Jurkat, Clone E6-1 (cell line): ENCODE data around the gene DGCR8.

Source experiments
- DNase-seq: peaks from one replicate; pipeline ENCODE4 v3.0.0-alpha.2; 2011; ENCODE audit warnings: low read depth, low spot score
- H3K4me3 ChIP-seq: 2 replicates; pipeline ENCODE4 v1.5.1; 2011; ENCODE audit warnings: mild to moderate bottlenecking, low read length, control low read depth, moderate library complexity

The DGCR8 gene

DNA sequence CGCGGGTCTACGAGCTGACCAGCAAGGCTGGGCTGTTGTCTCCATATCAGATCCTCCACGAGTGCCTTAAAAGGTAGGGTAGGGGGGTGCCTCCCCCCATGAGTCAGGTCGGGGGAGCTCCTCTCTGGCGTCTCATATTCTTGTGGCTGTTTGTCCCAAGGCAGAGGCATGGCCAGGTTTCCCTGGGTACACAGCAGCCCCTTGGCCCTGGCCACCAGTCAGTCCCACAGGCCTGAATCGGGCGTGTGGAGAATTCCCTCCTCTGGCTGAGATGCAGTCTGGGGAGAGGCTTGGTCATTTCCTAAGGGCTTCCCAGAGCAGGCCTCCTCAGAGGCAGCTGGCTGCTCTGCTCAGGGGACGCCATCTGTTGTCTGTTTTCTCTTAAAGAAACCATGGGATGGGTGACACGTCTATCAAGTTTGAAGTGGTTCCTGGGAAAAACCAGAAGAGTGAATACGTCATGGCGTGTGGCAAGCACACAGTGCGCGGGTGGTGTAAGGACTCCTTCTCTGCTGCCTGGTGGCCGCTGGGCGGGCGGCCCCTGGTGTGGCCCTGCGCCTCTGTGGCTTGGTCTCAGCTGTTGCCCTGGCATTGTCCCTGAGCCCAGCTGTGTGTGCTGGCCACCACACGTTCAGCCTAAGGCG, 26.3 kb downstream of the DGCR8 start:
- H3K4me3 ChIP-seq = no peak overlapping the region
- no peak for DNase-seq

DNA sequence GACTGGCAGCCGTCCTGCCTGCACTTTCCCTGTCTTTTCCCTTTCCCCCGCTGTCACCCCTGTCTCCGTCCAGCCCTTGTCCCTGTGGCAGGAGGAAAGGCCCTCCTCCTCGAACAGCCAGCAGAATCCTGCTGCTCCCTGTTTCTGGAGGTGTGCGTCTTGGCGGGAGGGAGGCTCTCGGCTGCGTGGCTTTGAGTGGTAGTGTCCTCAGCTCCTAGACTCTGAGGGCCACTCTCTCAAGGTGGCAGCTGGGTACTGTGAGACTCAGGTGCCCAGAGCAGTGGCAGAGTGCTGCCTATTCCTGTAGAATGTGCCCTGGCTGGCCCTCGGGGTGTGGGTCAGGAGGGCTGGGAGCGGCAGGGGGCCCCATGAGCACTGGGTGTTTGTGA, 26.8 kb downstream of the DGCR8 start:
- no peak overlapping the region for H3K4me3 ChIP-seq
- no peak for DNase-seq

DNA sequence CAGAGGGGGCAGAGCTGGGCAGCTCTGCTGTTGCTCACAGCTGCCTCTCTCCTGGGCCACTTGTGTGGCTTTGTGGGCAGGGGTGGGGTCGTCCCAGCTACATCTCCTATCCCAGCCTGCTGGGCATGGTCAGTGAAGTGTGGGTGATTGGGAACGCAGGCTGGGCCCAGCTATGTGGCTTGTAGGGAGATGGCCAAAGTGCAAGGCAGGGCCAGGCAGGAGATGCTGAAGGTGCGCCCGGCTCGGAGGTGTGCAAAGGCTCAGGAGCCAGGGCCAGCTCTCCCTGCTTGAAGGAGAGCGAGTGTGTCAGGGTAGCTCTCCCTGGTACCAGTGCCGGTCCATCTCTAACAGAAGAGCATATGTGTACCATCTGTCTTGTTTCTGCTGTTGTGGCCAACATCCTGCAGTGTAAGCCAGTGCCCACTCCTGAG, 27.4 kb downstream of the DGCR8 start:
- no peak for DNase-seq
- H3K4me3 ChIP-seq = no peak overlapping the region

DNA sequence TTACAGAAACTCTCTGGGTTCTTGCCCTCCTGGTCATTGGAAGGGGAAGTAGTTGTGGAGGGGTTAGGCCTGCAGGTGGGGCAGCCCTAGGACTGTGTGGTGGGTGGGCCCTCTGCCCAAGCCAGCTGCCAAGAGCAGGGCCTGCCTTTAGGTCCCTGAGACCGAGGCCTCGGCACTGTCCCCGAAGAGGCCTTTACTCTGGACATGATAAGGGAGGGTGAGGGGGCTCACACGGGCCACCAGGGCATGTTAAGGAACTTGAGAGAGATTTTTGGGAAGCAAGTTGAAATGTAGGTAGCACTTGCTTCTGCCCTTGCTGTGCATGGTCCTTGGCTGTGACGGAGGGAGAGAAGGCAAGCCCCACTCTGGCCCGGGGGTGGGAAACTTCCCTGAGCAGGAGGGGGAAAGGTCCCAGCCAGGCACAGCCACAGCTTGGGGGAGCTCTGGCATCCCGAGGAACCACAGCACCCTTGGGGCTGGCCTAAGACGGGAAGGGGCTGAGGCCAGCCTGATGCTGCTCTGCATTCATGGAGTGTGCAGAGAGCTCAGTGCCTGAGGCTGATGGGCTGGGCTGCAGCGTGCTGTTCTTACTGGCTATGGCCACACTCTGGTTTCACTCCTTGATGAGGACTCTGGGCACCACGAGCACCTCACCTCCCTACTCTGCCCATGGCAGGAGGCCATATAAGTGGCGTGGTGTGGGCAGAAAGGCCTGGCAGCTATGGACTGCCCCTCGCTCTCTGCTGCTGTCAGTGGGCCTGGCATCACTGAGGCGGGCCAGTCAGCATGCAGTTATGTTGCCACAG, 28.1 kb downstream of the DGCR8 start:
- DNase-seq = no peak
- no peak overlapping the region for H3K4me3 ChIP-seq

DNA sequence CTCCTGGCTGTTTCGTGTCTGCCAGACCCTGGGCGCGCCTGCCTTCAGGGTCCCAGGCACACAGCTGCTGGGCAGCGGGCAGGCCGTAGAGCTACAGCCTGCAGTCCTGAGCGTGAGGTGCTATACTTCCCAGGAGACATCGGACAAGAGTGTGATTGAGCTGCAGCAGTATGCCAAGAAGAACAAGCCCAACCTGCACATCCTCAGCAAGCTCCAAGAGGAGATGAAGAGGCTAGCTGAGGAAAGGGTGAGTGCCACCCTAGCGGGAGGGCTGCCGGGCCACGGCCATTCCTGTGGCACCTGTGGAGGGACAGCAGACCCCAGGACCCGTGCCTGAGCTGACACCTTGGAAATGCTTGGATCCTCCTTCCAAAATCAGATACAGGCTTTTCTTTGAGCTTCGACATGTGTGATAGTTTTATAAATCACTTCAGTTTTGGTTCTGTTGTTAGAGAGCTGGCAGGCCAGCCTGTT, 28.8 kb downstream of the DGCR8 start:
- no peak for DNase-seq
- no peak overlapping the region for H3K4me3 ChIP-seq

DNA sequence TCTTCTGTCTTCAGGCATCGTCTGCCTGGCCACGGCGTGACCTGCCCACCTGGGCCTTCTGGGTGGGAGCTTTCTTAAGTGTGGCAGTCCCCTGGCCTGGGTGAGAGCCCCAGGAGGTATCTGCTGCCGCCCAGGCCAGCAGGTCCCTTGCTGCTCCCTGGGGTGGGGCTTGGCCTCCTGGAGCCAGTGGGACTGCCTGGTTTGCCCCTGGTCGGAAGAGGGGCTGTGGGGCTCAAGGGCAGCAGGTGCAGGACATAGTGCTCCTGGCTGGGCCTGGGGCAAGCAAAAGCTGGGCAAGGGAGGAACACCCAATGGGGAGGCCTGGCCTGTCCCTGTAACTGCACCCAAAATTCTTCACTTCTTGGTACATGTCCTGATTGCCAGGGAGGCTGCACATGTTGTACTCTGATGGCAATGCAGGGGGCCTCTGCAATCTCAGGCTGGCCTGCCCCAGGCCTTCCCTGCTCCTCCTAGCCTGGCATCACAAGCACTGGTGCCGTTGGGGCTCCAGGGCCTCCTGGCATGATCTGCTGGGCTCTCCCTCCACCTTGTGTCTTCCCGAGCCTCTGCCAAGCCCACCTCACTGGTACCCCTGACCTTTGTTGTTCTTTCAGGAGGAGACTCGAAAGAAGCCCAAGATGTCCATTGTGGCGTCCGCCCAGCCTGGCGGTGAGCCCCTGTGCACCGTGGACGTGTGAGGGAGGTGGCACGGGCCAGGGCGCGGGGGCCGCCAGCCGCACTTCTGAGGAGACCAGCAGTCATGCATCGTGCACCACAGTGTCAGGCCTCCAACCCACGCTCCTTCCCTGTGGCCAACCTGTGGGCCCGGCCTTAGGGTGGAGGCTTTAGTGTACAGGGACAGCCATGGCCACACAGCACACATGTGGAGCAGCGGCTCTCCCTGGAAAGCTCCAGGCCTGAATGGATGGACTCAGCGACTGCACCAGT, 29.6 kb downstream of the DGCR8 start:
- no peak for DNase-seq
- no peak overlapping the region for H3K4me3 ChIP-seq

DNA sequence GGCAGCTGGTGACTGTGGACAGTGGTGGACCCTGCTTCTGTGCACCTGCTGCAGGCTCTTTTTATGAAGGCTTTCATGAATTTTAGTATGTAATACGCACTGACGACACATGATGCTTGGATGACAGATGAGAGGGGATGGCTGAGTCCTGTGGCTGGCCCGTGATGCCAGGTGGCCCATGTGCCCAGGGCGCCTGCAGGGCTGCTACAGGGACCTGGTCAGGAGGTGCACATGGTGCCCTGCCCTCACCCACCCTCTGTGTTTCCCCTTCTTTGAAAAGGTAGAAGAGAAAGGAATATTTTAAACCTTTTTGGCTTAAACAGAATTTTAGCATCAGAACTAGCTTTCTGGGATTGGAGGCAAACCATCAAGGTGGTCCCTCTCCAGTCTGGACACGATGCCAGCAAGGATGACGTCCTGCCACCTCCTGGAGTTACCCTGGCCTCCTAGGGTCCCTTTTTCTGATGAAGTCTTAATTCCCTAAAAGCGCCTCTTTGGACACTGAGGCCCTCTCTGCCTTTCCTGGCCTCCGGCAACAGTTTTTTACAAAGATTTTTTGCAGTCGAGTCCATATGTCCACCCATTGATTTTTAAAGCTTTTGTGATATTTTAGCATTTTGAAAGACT, 30.4 kb downstream of the DGCR8 start:
- DNase-seq = no peak
- no peak overlapping the region for H3K4me3 ChIP-seq

DNA sequence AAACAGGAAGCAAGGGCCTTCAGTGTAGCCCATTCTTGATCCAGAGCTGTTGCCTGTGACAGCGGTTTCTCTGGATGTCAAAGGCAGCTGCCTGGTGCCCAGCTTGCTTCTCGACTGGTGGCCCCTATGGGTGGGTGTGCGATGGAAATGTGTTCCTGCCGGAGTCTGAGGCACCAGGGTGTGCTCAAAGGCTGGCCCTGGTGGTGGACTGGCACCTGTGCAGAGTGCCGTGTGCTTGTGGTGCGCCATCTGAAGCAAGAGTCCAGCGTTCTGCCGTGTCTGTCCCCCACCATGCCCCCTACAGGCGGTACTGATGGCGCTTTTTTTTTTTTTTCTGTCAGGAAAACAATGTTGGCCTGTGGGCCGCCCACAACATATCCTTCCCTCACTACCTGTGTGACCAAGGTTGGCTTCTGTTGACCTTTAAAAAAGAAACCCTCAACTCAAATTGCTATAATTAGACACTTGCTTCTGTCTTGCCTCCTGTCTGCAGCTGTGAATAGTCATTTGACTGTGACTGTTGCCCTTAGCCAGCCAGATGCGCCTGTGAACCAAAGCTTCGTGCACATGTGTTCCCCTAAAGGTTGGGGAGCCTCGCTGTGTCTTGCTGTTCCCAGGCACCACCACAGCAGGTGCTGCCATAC, 31.1 kb downstream of the DGCR8 start:
- H3K4me3 ChIP-seq = no peak overlapping the region
- peak; percentile 85 for DNase-seq

DNA sequence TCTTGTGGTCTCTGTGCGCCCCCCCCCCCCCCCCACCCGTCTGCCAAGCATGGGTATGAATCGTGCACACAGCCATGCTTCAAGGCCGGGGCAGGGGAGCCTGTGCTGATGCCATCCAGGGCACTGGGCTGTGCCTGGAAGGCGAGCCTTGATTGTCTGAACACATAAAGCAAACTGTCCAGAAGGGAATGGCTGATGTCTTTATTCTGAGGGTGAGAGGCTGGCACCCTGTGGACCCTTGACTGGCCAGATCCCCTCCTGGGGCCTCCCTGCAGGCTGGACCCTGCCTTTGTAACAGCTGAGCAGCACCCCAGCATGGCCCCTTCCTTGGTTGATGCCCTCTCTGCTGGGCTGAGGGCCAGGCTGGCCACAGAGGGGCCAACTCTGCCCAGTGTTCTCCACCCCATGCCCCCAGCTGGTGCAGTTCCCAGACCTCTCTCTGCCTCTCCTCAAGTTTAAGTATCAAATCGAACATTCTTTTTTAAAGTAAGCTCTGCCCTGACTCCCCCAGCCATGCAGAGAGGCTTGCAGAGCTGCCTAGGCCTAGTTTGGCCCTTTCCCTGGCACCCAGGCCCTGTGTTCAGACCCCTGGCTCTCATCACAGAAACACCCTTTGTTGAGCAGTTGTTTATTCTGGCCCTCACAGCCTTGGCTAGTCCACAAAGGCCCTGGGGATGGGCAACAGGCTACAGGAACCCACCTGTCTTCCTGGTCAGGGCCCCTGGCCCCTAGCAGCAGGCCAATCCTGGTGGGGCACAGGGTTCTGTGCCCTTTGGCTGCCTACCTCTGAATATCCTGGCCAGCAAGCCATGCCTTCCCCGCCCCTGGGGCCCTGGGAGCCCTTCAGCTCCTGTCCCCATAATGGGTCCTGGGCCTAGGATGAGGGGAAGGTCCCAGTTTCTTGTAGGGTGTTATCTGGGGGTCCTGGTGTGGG, 31.9 kb downstream of the DGCR8 start:
- no peak overlapping the region for H3K4me3 ChIP-seq
- no peak for DNase-seq

DNA sequence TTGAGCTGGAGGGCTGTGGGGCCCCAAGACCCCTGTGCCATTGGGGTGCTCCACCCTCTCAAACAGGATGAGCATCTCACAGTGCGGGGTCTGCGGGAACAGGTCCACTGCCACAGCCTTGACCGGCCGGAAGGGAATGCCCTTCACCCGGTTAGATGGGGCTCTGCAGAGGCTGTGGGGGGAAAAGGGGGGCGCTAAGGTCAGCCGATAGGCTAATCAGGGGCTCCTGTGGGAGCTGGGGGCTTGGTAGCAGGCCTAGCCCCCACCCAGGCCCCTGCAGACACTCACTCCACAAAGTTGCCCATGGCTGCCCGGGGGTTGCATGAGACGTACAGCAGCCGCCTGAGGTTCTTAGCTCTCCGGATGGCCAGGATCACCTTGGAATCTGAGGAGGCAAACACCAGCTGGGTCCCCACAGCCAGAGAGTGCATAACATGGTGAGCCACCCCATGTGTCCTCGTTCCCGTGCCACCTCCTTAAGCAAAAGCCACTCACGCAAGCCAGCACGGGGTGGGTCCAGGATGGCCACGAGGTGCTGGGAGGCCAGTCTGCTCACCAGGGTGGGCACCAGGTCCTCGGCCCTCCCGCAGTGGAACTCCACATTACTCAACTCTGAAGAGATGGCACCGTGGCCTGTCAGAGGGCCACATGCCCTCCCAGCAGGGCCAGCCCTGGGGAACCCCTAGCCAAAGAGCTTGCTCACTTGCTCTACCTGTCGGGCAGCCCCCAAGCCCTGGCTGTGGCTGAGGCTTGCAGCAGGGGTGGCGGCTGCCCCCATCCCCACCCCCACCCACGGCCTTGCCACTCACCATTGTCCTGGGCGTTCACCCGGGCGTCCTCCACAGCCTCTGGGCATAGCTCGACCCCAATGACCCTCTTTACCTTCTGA, 32.8 kb downstream of the DGCR8 start:
- DNase-seq = no peak
- H3K4me3 ChIP-seq = no peak overlapping the region

DNA sequence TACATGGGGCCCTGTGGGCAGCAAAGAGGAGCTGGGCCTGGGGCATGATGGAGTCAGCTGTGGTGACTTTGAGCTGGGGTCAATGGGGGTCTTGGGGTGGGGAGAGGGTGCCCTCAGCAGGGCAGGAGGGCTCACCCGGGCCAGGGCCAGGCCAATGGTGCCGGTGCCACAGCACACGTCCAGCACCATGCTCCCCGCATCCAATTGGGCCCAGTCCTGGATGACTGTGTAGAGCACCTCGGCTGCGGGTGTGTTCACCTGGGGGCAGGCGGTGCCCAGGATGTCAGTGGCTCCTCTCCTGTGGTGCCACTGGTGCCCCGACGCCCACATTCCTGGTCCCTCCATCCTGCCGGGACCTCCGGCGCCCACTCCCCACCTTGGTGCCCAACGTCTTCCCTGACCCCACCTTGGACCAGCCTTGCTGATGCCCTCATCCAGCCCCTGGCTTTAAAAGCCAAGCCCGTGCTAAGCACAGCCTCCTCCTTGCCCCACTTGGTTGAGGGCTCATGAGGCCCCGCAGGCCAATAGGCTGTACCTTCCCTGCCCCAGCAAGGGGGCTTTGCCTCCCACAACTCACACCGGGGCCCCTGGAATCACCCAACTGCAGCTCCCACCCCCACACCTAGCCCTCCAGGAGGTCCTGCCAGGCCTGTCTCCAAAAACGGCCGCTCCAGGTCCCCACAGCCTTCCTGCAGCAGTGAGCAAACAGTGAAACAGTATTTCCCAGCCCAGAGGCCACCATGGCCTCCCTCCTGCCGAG, 33.7 kb downstream of the DGCR8 start:
- H3K4me3 ChIP-seq = no peak overlapping the region
- DNase-seq = no peak

DNA sequence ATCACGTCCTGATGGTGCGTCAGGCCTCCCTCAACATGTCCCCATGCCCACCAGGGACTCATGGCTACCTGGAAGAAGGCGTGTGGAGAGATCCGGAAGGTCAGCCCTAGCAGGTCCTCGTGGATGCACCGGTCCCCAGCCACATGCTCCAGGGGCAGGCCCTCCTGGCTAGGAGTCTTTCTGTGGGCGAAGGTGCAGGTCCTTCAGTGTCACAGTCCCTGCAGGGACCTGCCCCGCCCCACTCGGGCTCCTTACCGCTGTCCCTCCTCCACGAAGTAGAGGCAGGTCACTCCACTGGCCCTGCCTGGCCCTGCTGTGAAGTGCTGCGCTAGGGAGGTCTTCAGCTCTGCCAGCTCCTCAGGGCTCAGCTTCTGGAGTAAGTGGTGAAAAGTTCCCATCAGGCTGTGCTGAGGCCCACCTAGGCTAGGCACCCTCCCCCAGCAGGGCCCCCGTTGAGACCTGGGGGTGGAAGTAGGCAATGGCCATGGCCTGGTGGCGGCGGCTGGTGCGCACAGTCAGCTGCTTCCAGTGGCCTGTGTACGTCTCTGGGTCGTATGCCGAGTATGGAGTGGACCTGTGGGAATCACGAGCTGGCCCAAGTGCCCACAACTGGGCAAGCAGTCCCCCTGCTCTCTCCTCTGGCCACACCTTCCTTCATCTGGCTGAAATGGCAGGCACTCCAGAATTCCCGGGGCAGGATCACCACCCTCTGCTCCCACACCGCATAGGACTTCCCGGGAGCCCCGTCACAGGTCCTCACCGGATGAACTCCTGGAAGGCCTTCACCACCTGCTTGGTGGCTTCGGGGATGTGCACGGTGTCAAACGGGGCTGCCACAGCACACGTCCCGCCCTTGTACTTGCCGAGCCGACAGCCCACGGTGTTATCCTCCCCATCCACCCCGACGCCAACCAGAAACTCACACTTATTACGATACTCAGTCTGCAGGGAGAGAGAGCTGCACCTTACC, 34.8 kb downstream of the DGCR8 start:
- no peak for DNase-seq
- H3K4me3 ChIP-seq = no peak overlapping the region

DNA sequence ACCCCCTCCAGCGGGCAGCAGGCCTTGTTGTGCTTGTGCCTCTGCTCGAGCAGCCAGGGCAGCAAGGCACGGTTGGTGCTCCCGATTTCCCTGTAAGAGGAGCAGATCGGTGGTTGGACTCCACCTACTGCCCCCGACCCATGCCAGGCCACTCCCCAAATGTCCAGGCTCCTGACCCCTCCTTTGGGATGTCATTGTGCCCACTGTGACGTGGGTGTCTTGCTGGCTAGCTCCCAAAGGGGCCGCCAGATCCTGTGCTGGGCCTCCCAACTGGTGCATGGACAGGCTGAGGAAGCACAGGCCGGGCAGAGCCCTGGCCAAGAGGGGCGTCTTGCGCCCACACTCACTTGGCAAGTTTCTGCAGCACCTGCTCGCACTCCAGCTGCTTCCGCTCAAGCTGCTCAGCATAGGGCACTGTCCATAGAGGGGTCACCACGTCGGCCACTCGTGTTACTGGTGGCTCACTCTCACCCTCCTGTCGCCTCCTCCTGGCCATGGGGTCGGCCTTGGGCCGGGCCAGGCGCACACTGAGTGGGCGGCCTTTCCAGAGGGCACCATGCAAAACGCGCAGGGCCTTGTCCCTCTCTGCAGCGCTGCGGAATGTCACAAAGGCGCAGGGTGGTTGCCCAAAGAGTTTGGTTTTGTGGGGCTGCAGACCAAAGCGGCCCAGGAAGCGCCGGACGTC, 35.8 kb downstream of the DGCR8 start, which contains the start of gene RANBP1:
Gene RANBP1, plus strand, starts transcription at position 414 of the 685 bp plus-strand sequence. Its CDS starts 81 bp downstream, at position 495.
- H3K4me3 ChIP-seq = peak within 1 kb of the TSS; percentile 89
- DNase-seq = no peak

DNA sequence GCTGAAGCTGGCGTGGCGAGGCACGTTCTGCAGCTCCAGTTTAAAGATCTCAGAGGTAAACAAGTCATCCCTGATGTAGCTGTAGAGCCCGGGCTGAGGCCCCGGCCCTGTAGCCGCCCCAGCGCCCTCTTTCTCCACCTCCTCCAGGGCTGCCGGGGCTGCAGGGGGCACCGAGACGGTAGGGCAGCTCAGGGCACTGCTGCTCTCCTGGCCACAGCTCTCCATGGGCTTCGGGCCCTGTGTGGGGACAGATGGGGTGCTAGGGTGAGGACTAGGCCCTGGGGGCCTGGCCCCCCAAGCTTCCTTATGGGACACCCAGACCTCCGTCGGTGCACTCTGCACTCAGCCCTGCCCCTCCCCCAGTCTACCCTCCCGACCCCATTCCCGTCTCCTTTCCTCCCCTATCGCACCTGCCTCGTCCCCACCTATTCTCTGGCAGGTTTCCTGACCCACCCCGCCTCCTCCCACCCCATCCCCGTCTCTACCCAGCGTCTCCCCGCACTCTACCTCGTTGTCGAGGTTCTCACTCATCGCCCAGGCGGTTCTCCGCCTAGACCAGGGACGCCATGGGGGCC, 36.4 kb downstream of the DGCR8 start:
- DNase-seq = no peak
- H3K4me3 ChIP-seq = peak overlapping the region; percentile 89
